NCI-H1436 (cell line): ENCODE data around the gene EFNA5.
A peak's percentile ranks its signal among the peaks of the same experiment; 100 is the strongest.
"Not testable (repeated sequence)": the region's sequence is repeated elsewhere in the genome, so short reads cannot be mapped to it uniquely, and the experiment has no call there.

Experiments used
- DNase-seq: peaks from one replicate; lab custom pipeline; 2025; lab: John Stamatoyannopoulos, UW

Gene EFNA5

DNA sequence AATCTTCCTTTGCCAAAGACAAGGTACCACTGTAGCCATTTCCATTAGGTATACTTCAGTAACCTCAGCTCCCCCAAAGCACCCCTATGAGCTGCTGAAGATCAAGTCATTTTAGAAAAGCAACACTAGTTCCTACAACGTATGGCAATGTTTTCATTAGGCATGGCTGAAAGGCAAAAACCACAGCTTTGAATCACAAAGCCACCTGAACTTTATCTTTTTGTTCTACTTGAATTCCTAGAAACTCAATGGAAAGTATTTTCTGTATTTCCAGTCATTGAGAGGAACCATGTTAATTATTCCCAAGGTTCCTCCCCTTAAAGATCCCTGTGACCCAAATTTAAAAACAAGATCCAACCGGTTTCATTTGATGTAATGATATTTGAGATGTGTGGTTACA, 152.1 kb downstream of the EFNA5 start:
- no peak for DNase-seq

DNA sequence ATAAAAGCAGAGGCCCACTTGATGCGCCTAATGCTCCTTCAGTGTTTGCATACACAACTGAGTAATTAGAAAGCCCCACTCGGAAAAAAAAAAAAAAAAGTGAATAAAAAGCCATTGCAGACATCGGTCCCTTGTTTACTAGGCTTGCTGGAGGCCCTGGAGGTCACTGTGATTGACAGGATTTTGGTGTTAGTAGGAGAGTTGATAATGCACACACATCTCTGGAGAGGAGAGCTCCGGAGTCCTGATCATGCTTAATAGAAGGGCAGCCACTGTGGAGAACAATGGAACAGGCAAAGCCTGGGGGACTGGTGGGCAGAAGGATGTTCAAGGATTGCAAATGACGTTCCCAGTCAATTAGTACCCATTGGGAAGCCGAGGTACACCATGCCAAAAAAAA, 152.5 kb downstream of the EFNA5 start:
- no peak for DNase-seq

DNA sequence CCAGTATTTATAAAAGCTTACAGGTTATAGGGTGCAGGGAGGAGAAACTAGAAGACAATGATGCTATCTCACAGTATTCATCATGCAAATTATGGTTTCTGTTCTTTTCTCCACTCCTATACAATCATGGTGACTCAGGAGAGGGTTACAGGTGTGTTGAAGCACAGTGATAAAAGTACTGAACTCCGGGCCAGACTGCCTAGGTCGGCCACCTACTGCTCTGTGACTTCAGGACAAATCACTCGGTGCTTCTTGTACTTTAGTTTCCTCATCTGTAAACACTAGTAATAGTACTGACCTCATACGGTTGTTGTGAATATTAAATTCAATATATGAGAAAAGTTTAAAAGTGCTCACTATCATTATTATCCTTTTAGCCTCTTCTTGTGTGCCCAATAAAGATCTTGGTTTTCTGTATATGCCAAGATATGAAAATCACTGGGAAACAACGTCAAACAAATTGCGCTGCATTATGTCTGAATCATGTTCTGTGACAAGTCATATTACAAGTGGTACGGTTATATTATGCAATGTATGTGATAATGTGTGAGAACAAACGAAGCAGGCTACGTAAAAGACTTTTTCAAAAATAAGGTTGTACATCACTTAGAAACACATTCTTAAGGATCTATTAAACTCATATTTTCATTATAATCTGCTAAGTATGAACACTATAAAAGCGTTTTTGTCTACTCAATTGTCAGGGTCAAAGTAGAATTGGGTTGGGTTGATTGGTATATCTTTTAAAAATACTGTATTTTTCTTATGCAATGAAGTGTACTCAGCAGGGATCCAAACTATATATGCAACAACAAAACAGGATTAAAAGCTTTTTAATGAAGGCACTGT, 153.3 kb downstream of the EFNA5 start:
- DNase-seq, result no peak

DNA sequence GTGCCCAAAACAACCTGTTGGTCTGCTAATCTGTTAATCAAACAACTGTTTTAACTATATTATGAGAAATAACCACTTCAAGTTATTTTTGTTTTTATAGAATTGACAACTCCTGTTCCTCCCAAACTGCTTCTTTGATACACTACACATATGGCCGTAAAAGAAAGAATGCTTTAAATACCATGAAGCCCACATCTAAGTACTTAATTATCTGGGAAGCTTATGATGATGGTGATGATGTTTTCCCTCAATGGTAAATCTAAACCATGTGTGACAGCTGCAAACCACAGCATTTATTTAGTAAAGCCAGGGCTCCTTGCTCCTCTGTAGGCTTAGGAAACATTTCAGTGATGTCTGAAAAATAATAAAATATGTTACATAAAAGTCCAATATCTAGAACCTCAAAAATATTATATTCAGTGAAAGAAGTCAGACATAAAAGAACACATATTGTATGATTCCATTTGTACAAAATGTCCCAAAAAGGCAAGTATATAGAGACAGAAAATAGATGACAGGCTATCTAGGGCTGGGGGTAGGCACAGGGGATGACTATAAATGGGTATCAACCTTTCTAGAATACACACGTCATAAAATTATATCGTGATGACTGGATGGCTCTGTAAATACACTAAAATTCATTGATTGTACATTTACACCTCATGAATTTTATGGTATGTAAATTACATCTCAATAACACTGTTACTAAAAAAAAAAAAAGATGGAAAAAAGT, 154.1 kb downstream of the EFNA5 start:
- no peak for DNase-seq

DNA sequence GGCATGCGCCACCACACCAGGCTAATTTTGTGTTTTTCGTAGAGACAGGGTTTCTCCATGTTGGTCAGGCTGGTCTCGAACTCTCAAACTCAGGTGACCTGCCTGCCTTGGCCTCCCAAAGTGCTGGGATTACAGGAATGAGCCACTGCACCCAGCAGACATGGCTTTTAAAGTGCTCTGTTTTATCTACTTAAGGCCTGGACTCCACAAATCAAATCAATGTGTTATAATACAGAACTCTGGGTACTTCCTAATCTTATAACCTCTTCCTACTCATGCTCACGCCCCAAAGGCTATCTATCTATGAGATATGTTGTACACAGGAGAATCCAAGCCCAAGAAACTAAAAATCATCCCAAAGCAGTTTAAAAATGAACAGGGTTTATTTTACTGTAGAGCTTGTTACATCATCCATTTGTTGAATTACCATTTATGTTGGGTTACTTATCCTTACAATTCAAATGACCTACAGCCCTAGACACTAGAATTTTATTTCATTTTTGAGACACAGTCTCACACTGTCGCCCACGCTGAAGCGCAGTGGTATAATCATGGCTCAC, 155.1 kb downstream of the EFNA5 start:
- DNase-seq, result no peak

DNA sequence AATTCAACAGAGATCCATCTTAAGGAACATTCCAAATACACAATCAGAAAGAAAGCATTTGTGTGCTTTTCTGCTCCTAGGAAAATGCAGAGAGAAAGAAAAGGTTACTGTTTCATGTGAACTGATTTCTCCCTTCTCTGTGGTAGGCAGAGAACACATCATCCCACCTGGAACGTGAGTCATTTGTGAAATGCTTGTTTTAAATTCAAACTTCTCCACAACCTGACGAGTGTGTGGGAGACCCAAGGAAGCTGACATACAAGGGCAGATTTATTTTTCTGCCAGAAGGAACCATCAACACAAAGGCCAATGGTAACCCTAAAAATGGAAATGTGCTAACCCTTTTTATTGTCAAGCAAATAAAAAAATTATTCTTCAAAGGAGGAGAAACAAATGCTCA, 156.4 kb downstream of the EFNA5 start:
- DNase-seq, result no peak

DNA sequence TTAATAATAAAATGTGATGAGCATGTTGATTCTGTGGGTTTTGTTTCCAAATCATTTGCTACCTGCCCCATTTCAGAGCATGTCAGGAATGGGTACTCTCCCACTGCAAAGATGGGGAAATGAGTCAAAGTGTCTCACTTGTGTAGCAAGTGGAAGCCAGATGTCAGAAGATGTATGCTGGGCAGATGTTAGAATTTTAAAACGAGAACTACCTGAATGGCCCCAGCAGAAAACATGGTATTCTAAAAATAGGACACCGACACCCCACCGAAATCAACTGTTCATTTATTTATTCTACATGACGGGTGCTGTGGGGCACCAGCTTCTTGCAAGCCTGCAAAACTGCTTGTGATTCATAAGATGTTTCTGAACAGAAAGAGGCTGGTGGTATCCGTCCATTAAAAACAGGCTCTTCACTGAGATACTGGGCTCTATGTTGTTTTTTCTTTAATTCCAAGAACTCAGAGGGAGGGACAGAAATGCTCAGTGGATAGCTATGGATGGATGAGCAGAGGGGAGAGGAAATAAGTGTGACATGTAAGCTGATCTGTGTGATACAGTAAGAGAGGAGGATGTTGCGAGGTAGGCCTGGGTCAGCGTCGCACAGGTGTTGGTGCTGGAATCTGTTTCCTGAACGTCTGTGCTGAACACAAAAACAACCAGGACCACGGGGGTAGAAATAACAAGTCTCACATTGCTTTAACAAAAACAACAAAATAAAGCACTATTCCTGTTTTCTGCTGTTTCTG, 157.2 kb downstream of the EFNA5 start:
- no peak for DNase-seq

DNA sequence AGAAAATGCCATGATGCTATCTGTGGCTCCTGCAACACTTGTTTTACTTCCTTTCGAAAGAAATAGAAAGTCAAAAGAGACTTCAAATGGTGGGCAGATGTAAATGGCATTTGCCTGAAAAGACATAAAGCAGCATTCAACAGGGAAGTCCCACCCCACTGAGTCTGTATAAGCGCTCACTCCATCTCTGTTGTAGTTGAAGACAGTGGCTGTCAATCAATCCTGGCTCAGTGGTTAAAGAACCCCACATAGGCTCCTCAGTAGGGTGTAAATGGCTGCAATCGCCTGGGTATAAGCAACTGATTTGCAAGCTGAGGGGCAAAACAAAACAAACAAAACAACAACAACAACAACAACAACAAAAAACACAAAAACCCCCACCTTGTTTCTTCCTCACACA, 158.7 kb downstream of the EFNA5 start:
- no peak for DNase-seq

DNA sequence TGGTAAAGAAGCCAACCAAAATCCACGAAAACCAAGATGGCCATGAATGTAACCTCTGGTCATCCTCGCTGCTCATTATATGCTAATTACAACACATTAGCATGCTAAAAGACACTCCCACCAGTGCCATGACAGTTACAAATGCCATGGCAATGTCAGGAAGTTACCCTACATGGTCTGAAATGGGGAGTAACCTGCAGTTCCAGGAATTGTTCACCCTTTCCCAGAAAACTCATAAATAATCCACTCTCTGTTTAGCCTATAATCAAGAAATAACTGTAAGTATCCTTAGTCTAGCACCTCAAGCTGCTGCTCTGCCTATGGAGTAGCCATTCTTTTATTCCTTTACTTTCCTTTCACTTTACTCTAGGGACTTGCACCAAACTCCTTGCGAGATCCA, 160.6 kb downstream of the EFNA5 start:
- DNase-seq, result no peak

DNA sequence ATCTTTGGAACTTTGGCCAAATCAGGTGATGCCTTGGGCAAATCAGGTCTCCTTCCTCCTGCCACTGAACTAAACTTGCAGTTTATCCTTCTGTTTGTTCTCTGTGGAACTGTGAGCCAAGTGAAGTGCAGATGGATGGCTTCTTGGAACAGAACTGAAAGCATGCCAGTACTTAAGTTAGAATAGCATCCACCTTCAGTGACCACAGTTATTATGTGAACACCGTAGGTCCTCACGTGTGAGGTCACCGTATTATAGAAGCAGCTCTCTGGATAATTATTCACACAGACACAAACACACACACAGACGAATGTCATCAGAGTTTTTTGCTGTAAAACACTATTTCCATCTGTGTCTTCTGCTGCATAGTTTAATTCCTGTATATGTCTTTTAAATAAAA, 162.6 kb downstream of the EFNA5 start:
- DNase-seq, result no peak

DNA sequence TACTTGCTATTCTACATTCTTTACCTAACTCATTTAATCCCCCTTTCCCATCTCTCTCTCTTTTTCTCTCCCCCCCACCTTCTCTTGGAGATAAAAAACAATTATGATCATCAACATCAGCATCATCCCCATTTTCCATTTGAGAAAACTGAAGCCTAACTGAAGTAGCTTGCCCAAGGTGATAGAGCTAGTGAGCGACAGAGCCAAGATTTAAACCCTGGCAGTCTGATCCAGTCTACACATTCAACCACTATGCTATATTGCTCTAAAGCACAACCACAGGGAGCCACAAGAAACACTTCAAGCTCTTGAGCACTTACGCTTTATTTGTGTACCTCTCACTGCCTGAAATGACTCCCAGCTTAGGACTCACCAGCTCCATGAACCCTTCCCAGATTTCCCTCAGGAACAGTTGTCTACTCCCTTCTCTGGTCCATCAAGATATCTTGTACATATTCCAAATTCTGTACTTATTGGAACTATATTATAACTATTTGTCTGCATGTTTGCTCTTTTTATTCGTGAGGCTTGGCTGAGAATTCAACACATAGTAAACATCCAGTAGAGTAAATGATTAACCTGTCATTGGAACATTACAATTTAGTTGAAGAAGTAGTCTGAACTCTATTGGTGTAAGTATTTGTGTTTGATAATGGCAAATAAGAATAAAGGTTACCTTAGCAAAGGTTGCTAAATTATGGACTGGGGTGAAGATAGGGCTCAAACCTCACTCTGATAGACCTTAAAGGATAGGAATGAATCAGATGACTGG, 164.8 kb downstream of the EFNA5 start:
- DNase-seq, result no peak

DNA sequence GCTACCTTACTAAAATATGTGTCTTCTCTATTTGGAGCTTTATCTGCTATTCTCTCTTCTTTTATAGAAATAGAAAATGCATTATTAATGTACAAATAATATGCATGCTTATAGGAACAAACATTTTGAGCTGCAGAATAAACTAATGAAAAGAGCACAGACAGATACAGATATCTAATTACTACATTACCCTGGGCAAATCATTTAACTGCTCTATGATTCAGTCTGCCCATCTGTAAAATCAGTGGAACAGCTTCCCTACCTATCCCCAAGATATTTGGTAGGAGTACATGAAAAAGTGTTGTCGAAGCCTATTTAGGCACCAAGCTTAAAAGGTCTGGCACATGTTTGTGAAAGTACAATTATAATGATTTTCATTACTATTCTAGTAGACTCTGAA, 166.3 kb downstream of the EFNA5 start:
- no peak for DNase-seq

DNA sequence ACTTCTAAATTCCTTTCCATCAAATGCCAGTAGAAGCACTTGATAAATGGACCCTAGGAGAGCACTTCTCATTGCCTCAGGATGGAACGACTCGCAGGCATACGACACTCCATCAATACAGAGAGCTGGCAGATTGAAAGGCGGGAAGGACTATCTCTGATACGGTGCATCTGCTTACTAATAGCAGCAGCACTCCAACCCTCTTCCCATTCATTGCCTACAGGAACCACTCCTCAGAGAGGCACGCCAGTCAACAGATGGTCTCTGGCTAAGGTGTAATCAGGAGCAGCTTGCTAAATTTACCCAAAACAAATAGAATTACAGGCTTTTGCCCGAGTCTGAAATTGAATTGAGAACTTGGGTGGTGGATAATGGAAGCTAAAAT, 168.1 kb downstream of the EFNA5 start:
- DNase-seq, result peak; percentile 43

DNA sequence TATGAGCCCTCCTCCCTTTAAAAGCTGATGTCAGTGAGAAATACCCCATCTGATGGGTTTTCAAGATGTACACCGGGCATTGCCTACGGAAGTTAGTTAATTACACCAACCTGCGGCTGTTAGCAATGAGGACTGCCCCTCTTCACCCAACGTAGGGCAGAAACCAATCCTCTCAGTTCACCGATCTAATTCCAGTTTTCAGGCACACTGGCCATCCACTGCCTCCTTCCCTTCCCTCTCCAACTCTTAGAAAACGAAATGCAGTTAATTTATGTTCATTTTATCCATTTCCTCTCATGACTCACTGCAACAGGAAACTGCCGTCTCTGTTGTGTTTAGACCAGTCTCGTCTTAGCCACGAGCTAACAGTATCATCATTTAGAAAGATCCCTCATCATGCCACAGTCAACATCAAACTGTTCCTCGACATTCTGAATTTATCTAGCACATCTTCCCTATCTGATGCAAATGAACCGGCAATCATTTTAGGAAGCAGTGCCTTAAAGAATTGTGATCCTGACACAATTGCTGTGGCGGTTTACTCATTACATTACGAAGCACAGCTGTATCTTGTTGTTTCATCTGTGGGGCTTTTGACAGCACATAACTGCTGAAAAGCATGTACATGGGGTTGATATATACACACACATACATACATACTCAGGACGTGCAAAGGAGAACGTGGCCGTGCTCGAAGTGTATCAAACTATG, 168.6 kb downstream of the EFNA5 start:
- DNase-seq, result no peak

DNA sequence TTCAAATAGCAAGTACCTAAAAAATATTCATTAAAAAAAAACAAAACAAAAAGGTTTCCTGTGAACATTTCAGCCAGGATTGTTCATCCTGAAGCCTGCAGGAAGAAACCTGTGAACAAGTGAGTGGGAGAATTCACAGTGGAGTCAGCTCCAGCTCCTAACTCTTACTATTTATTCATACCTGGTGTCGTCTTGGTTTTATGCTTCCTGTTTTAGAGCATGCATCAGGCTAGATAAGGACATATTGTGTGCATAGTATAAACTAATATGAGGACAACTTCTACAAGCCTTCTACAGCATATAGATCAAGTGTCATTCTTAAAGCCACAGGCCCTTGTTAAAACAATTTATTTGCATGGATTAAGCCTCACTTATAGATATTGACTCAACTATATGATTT, 169.9 kb downstream of the EFNA5 start:
- DNase-seq, result no peak

DNA sequence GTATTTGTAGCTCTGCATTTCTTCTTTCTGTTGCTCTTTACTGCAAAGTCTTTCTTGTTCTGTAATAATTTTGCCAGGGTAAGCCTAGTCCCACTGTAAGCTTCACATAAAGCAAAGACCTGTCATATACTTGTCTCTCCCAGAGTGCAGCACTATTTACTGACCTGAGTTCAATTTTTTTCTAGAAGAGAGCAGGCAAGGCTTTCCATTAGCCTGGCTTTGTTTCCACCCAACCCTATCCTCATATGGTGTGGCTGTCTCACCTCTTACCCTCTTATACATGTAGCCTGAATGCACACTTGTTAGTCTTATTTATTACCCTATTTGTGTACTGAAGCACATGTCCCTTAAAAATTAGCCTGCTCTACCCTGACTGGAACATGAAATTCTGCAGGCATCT, 170.4 kb downstream of the EFNA5 start:
- DNase-seq, result no peak

DNA sequence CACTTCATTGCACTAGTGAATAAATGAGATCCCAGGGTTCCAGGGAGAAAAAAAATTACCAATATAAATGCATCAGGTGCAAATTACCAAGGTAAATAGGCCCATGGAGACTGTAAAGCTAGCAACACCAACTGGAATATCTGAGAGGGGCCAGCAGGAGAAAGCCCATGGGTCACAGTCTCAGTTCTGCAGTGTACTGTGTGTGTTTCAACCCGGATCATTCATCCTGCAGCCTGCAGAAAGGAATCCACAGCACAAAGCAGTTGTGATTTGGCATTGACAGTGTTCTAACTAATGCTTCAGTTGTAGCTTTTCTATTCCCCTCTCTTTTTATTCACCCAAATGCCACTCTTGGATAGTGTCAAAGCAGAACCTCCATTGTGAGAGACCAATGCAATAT, 171.0 kb downstream of the EFNA5 start:
- DNase-seq, result no peak

DNA sequence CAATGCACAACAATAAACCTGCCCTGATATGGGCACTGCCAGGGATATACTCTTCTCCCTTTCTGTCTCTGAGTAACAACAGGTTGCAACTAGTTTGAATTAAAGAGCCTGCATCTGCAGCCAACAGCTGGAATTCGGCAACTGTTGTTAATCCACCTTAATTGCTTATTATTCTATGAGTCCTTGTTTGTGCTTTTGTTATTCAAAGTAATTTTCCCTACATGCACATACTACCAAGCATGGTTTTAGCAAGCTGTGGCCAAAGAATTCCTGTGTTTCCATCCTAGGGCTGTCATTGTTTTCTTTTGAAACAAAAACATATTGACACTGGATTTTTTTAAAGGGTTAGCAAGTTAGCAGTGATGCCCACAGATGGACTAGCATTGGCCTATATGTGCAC, 171.5 kb downstream of the EFNA5 start:
- no peak for DNase-seq

DNA sequence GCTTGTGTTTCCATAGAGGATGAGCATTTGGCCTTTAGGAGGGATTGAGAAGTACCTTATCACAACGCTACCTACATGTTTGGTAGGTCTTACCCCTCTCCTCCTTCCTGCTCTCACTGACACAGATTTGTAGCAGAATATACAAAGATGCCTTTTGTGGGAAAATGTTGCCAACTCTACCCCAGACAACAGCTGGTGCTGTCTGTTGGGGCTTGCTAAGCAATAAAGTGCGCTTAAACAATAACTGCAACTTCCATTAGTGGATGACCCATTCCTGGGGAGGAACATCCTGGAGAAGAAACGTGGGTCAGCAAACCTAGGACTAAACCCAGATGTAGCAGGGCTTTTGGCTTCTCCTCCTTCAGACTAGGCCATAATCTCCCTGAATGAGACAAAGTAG, 174.3 kb downstream of the EFNA5 start:
- DNase-seq, result no peak

DNA sequence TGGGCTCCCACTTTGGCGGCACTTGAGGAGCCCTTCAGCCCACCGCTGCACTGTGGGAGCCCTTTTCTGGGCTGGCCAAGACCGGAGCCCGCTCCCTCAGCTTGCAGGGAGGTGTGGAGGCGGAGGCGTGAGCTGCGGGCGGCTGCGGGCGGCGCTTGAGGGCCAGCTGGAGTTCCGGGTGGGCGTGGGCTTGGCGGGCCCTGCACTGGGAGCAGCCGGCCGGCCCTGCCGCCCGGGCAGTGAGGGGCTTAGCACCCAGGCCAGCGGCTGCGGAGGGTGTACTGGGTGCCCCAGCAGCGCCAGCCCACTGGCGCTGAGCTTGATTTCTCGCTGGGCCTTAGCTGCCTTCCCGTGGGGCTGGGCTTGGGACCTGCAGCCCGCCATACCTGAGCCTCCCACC, 176.6 kb downstream of the EFNA5 start:
- not testable (repeated sequence) for DNase-seq

DNA sequence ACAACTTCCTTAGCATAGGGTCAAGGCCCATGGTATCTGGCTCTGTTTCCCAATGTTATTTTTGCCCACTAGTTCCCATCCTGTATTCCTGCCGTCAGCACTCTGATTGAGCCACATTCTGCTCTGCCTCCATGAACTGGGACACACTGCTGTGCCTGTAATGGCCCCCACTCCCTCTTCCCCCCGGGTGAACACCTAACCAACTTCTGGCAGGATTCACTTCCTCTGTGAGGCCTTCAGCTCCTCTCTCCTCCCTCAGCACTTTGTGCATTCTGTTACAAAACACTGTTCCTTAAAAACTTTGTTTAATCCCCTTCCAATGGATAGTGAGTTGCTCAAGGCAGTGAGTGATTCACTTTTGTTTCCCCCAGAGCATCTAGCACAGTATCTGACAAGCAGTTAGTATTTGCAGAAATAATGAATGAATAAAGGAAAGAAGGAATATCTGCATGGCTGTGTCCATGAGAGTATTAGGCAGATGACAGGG, 183.6 kb downstream of the EFNA5 start:
- DNase-seq, result no peak
